SHP77 treated with DMSO at 0.1 percent for 48 hours (cell line): ENCODE measurements around the gene SERPIND1.
"Not testable (repeated sequence)": the region's sequence is repeated elsewhere in the genome, so short reads cannot be mapped to it uniquely, and the experiment has no call there.

ENCODE experiments used
- DNase-seq: peaks from one replicate; lab custom pipeline; 2025; lab: John Stamatoyannopoulos, UW

The SERPIND1 gene

DNA sequence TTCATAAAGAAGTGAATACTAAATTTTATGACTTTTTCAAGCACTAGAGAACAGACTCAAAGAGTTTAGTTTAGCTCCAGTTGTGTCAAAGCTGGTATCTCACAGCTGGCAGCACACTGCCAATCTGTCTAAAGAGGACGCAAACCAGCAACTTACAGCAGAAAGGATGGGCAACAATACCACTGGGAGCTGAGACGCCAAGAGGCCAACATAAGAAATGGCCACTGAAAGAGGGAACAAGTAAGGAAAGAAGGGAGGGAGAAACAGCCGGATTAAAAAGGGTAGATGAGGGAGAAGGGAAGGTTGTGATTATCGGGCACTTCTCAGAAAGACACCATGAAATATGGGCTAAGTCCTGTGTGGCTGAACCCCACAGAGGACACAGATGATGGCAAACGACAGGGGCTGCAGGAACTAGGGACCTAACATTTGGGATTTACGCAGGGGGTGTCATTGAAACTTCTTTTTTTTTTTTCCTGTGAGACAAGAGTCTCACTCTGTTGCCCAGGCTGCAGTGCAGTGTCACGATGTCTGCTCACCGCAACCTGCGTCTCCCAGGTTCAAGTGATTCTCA is 41.7 kb downstream of the SERPIND1 start:
- no peak for DNase-seq

DNA sequence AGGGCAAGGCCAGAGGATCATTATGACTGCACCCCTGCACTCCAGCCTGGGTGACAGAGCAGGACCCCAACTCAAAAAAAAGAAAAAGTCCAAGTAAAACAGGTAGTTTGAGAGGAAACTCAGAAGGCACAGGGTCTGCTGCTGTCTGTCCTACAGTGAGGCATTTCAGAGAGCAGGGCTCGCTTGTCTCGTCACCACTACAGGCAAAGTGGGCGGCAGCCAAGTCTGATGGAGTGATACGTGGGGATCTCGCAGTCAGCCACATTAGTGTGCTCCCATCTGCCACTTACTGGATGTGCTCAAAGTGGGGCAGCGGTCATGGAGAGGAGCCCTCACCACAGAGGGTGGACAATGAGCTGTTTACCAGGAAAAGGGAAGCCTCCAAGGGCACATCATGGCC is 42.6 kb downstream of the SERPIND1 start:
- no peak for DNase-seq

DNA sequence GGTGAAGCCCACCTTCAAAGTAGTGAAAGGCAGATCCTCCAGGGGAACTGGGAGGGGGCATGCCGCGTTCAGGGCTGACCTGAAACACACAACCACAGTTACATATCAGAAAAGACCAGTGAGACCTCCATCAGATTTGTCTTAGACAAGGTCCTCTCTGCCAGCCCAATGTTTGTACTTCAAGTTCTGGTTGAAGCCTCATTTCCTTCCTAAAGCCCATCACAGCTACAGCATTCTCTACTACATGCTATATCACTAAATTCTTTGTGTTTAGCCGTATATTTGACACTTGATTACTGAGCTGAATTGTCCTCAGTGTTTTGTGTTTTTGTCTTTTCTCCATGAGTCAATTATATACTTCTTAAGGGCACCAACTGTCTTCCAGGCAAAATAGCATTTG is 44.6 kb downstream of the SERPIND1 start:
- no peak for DNase-seq

DNA sequence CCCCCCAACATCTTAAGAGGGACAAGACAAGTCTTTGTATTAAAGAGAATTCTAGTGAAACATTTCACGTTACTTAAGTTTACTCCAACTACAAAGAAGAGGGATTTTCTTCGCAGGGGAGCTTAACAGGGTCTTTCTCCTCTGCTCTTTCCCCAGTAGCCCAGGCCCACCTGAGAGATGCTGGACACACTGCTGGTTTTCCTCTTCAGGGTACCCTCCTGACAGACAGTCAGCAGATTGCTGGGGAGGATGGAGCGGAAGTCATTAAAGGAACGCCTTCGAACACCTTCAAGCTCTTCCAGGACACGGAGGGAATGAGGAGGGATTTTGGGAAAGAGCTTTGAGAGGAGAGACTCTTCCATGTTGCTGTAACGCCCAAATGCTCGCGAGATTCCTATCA is 45.6 kb downstream of the SERPIND1 start:
- DNase-seq, result no peak

DNA sequence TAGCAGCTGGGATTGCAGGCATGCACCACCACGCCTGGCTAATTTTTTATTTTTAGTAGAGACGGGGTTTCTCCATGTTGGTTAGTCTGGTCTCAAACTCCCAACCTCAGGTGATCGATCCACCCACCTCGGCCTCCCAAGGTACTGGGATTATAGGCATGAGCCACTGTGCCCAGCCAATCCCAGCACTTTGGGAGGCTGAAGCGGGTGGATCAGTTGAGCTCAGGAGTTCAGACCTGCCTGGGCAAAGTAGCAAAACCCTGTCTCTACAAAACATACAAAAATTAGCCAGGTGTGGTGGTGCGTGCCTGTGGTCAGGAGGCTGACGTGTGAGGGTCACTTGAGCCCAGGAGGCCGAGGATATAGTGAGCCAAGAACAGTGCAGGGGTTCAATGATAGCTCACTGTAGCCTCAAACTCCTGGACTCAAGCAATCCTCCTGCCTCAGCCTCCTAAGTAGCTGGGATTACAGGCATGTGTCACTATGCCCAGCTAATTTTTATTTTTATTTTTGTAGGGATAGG is 47.9 kb downstream of the SERPIND1 start:
- DNase-seq, result not testable (repeated sequence)

DNA sequence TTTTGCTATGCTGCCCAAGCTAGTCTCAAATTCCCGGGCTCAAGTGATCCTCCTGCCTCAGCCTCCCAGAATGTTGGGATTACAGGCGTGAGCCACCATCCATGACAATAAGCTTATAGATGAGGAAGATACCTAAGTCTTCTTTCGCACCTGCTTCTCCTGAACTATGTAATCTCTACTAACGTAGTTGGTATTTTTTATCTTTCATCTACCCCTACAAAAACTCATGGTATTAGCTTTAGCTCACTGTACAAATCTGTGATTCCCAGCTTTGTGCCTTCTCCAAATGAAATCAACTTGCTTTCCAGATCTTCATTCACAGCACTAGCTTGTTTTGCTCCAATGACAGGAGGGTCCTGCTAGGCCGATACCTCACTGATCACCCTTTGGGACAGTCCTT is 48.3 kb downstream of the SERPIND1 start:
- DNase-seq, result no peak

DNA sequence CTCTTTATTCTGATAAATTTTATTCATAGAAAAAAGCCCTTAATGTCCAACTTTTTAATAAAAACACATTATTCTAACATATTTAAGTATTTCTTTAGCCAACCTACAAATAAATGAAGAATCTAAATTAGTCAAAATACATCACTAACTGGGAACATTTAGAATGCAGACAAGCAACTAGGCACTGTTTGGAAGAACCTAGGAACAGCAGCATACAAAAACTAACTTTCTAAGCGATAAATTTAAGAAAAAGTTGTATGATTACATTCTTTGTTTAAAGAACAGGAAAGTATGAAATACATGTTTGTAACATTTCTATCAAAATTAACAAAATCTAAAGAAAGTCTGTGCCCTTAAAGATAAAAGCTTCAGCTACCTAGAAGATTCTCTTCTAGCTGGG is 49.4 kb downstream of the SERPIND1 start:
- DNase-seq, result no peak

DNA sequence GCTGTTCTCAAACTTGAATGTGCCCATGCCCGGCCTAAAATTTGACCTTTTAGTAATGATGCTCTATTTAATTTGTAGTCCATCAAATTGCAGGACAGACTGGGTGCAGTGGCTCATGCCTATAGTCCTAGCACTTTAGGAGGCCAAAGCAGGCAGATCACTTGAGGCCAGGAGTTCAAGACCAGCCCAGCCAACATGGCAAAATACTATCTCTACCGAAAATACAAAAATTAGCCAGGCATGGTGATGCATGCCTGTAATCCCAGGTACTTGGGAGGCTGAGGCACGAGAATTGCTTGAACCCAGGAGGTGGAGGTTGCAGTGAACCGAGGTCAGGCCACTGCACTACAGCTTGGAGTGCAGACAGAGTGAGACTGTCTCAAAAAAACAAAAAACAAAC is 51.3 kb downstream of the SERPIND1 start:
- not testable (repeated sequence) for DNase-seq

DNA sequence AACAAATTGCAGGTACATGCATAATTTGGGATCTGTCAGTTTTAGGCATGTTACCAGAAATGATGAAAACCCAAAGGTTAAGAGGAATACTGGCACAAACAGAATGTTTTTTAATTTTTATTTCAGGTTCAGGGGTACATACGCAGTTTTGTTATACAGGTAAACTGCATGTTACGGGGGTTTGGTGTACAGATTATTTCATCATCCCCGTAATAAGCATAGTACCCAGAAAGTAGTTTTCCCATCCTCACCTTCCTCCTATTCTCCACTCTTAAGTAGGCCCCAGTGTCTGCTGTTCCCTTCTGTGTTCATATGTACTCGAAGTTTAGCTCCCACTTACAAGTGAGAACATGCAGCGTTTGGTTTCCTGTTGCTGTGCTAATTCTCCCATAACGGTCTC is 51.7 kb downstream of the SERPIND1 start:
- no peak for DNase-seq

DNA sequence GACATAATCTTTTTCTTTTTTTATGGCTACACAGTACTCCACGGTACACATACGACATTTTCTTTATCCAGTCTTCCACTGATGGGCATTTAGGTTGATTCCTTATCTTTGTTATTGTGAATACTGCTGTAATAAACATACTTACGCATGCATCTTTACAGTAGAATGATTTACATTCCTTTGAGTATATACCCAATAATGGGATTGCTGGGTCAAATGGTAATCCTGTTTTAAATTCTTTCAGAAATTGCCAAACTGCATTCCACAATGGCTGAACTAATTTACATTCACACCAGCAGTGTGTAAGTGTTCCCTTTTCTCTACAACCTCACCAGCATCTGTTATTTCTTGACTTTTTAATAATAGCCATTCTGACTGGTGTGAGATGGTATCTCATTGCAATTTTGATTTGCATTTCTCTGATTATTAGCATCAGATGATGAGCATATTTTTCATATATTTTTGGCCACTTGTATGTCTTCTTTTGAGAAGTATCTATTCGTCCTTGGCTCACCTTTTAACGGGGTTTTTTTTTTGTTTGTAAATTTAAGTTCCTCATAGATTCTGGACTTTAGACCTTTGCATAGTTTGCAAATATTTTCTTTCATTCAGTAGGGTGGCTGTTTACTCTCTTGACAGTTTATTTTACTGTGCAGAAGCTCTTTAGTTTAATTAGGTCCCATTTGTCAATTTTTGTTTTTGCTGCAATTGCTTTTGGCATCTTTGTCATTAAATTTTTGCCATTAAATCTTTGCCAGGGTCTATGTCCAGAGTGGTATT is 52.6 kb downstream of the SERPIND1 start:
- DNase-seq, result not testable (repeated sequence)

DNA sequence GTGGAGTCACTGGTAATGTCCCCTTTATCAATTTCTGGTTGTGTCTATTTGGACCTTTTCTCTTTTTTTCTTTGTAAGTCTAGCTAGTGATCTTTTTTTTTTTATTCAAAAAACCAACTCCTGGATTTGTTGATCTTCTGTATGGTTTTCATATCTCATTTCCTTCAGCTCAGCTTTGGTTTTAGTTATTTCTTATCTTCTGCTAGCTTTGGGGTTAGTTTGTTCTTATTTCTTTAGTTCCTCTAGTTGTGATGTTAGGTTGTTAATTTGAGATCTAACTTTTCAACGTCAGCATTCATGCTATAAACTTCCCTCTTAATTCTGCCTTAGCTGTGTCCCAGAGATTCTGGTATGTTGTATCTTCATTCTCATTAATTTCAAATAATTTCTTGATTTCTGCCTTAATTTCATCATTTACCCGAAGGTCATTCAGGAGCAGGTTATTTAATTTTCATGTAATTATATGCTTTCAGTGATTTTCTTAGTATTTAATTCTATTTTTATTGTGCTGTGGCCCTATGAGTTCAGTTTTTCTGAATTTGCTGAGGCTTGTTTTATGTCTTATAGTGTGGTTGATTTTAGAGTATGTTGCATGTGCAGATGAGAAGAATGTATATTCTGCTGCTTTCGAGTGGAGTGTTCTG is 55.7 kb downstream of the SERPIND1 start:
- no peak for DNase-seq

DNA sequence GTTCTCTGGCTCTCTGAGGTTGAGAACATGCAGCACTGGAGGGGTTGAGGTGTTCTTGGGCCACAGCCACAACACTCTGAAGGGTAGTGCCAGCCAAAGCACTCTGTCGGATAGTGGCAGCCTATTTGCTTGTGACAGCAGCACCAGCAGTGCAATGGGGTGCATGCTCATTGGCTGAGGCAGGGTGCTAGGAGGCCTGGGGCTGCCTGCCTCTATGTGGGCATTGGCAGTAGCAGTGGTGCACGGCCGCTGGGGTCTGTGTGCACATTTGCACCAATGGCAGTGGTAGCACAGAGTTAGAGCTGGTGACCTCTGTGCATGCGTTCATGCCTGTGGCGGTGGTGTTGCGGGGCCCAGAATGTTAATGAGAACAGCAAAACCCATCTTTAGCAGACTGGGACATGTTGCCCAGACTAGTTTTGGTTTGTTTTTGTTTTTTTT is 59.3 kb downstream of the SERPIND1 start:
- no peak for DNase-seq

DNA sequence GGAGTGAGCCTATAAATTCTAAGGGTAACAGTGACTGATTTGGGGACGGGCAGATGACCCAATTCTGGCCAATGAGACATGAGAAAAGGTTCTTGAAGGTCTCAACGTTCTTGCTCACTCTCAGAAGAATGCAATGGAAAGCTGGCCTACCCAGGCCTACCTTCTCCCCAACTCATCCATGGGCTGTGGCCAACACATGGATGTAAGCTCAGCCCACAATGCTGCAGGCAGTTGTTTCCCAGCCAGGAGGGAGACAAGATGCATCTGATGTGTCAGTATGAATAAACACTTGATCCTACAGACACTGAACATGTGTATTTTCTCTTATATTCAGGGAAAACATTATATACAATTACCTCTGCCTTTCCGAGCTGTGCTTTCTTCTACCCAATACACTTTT is 60.3 kb downstream of the SERPIND1 start:
- no peak for DNase-seq

DNA sequence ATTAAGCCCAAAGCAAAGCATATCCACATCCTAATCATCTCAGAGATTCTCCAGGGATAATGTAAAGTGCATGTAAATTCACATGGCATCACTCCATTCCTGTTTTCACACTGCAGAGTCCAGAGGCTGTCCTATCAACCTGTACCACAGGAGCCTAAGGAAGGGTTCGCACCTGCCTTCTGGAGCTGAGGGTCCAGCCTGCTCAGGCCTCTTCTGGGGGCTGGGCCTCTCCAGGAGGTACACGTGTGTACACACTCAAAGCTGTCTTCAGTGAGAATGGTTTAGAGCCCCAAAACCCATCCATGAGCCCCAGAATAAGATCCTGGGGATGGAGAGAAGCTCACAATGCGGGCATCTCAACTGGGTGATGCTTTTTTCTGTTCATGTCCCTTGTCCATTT is 60.8 kb downstream of the SERPIND1 start:
- no peak for DNase-seq
